ENCODE measurements around the gene YIPF3.

GRCh38 chr6:43497689-43498088 is 19.0 kb downstream of the YIPF3 start:
- TF ChIP-seq POLR2A (IDR thresholded peaks at IDR 0.05), result no peak
- no peak for TF ChIP-seq CTCF (IDR thresholded peaks at IDR 0.05)
